Measurements from ENCODE around the gene FOXP4. TPM values are rescaled to one million over a fixed set of nuclear protein-coding genes. Genes with fewer than 3 reads are reported as not detected.

FOXP4 gene
- total and polyA plus RNA-seq, 8 donors: 7.9 to 70.4 (median 30.7) TPM

GRCh38 chr6:41546866-41547798 lies 951 bp downstream of the FOXP4 start:
- H3K27ac ChIP-seq: peak overlapping the region; percentile 81 to 94 (median 88)
- no peak for TF ChIP-seq POLR2AphosphoS5 (IDR thresholded peaks at IDR 0.05)
- no peak for TF ChIP-seq EP300 (IDR thresholded peaks at IDR 0.05)
- no peak for TF ChIP-seq POLR2A (IDR thresholded peaks at IDR 0.05)
- TF ChIP-seq CTCF (IDR thresholded peaks at IDR 0.05): no peak
- H3K36me3 ChIP-seq: peaks cover 0 to 13% (median 11%) of the 10 kb centered on the region in 4 donors
- peaks cover 0 to 44% (median 7%) of the 10 kb centered on the region in 3 donors for H3K27me3 ChIP-seq
- peaks cover 43 to 82% (median 72%) of the 10 kb centered on the region in 4 donors for H3K4me1 ChIP-seq
- peak; percentile 48 to 77 for DNase-seq
- intact Hi-C loops (cut with DNase I; ENCODE audit: low total_unique reads): no loop called here
- H3K4me3 ChIP-seq: peak overlapping the region; percentile 74 to 99 (median 94)
- WGBS, 5 donors: 0 to 1% (median 1%) methylated on average over 26 to 82 of the region's 82 CpGs
- H3K9me3 ChIP-seq: no peaks in the 10 kb centered on the region

- DNase-seq: no peak
- Histone ChIP-seq H3K36me3 (peaks cover 0 to 19% (median 14%) of the 10 kb centered on the region in 4 donors), H3K4me3 (peak overlapping the region; percentile 74 to 99 (median 94)), H3K27me3 (peaks cover 0 to 44% (median 7%) of the 10 kb centered on the region in 3 donors), H3K27ac (peak overlapping the region; percentile 81 to 94 (median 88)), H3K9me3 (no peaks in the 10 kb centered on the region), H3K4me1 (peaks cover 45 to 88% (median 77%) of the 10 kb centered on the region in 4 donors)
- 2 to 12% (median 5%) methylated on average over 7 to 21 of the region's 21 CpGs for WGBS, 5 donors
- intact Hi-C loops (cut with DNase I; ENCODE audit: low total_unique reads): no loop called here
- TF ChIP-seq EP300 (IDR thresholded peaks at IDR 0.05) (no peak), POLR2AphosphoS5 (IDR thresholded peaks at IDR 0.05) (no peak), CTCF (IDR thresholded peaks at IDR 0.05) (no peak), POLR2A (IDR thresholded peaks at IDR 0.05) (no peak)
These were observed 1.6 kb downstream of the FOXP4 start for GRCh38 chr6:41547799-41548097.

GRCh38 chr6:41548098-41548840 lies 2.1 kb downstream of the FOXP4 start:
- DNase-seq: peak in 1 of 2 donors; percentile 55
- peaks cover 0 to 23% (median 17%) of the 10 kb centered on the region in 4 donors for H3K36me3 ChIP-seq
- WGBS, 5 donors: 13 to 36% (median 20%) methylated on average over 22 to 50 of the region's 50 CpGs
- no peaks in the 10 kb centered on the region for H3K9me3 ChIP-seq
- peak overlapping the region; percentile 74 to 99 (median 94) for H3K4me3 ChIP-seq
- intact Hi-C loops (cut with DNase I; ENCODE audit: low total_unique reads): no loop called here
- H3K4me1 ChIP-seq: peaks cover 48 to 89% (median 82%) of the 10 kb centered on the region in 4 donors
- peaks cover 0 to 44% (median 7%) of the 10 kb centered on the region in 3 donors for H3K27me3 ChIP-seq
- peak overlapping the region; percentile 81 to 94 (median 88) for H3K27ac ChIP-seq
- TF ChIP-seq POLR2A (IDR thresholded peaks at IDR 0.05): no peak

GRCh38 chr6:41548841-41549642 lies 2.9 kb downstream of the FOXP4 start:
- Histone ChIP-seq H3K27me3 (peaks cover 0 to 44% (median 7%) of the 10 kb centered on the region in 3 donors), H3K27ac (peak overlapping the region; percentile 81 to 94 (median 88)), H3K36me3 (peaks cover 0 to 27% (median 17%) of the 10 kb centered on the region in 4 donors), H3K9me3 (no peaks in the 10 kb centered on the region), H3K4me3 (peak overlapping the region; percentile 74 to 99 (median 94)), H3K4me1 (peaks cover 51 to 87% (median 87%) of the 10 kb centered on the region in 4 donors)
- intact Hi-C loops (cut with DNase I; ENCODE audit: low total_unique reads): no loop called here
- TF ChIP-seq POLR2A (IDR thresholded peaks at IDR 0.05): no peak
- TF ChIP-seq CTCF (IDR thresholded peaks at IDR 0.05): no peak
- no peak for TF ChIP-seq EP300 (IDR thresholded peaks at IDR 0.05)
- TF ChIP-seq POLR2AphosphoS5 (IDR thresholded peaks at IDR 0.05): no peak
- DNase-seq: no peak
- 27 to 60% (median 42%) methylated on average over 11 of the region's 11 CpGs for WGBS, 5 donors
